Mesenchymal stem cell (in vitro differentiated cells and primary cell): ENCODE results near the gene FSTL4.

Experiments used
- DNase-seq: peaks from one replicate; pipeline ENCODE4 v3.0.0-alpha.2; 2013
- H2AFZ ChIP-seq: one replicate; pipeline ENCODE4 v1.6.1; 2013; ENCODE audit warnings: low read depth, mild to moderate bottlenecking, control low read depth, inconsistent platforms, low read length, moderate library complexity
- H2AK5ac ChIP-seq: 2 replicates; pipeline ENCODE4 v1.6.1; 2013; ENCODE audit warnings: low read length, moderate library complexity, mild to moderate bottlenecking, inconsistent platforms; ENCODE audit not compliant: severe bottlenecking
- H2BK120ac ChIP-seq: one replicate; pipeline ENCODE4 v1.6.1; 2013; ENCODE audit warnings: low read depth, mild to moderate bottlenecking, inconsistent platforms, low read length, moderate library complexity
- H2BK12ac ChIP-seq, 2 experiments: one replicate each; pipeline ENCODE4 v1.6.1; 2013; ENCODE audit warnings: inconsistent platforms in 2 of 2, low read length in 2 of 2, mild to moderate bottlenecking in 2 of 2, moderate library complexity in 2 of 2, control low read depth in 1 of 2
- H2BK15ac ChIP-seq: one replicate; pipeline ENCODE4 v1.6.1; 2013; ENCODE audit warnings: mild to moderate bottlenecking, low read depth, inconsistent platforms; ENCODE audit not compliant: poor library complexity, severe bottlenecking
- H2BK5ac ChIP-seq: 2 replicates; pipeline ENCODE4 v1.6.1; 2013; ENCODE audit warnings: low read depth, mild to moderate bottlenecking, low read length, control low read depth, inconsistent platforms; ENCODE audit not compliant: poor library complexity, severe bottlenecking
- H3K14ac ChIP-seq, 2 experiments: one replicate each; pipeline ENCODE4 v1.6.1; 2013; ENCODE audit warnings: inconsistent platforms in 2 of 2, low read length in 2 of 2, control low read depth in 1 of 2, mild to moderate bottlenecking in 1 of 2, moderate library complexity in 1 of 2
- H3K18ac ChIP-seq, 2 experiments: one replicate each; pipeline ENCODE4 v1.6.1; 2013; ENCODE audit warnings: inconsistent platforms in 2 of 2, low read length in 2 of 2, control low read depth in 1 of 2, low read depth in 1 of 2, mild to moderate bottlenecking in 1 of 2
- H3K23ac ChIP-seq, 2 experiments: one replicate each; pipeline ENCODE4 v1.6.1; 2013; ENCODE audit warnings: inconsistent platforms in 2 of 2, low read length in 2 of 2, mild to moderate bottlenecking in 2 of 2, moderate library complexity in 2 of 2, control low read depth in 1 of 2
- H3K27ac ChIP-seq: 2 replicates; pipeline ENCODE4 v1.5.1; 2013; ENCODE audit warnings: mild to moderate bottlenecking, moderate library complexity, low read length, control low read depth, inconsistent platforms; ENCODE audit not compliant: poor library complexity, severe bottlenecking
- H3K27me3 ChIP-seq, 2 experiments: 2 replicates each; pipeline versions ENCODE4 v1.6.1 to v1.7.0; 2013; ENCODE audit warnings: low read length in 2 of 2, mild to moderate bottlenecking in 2 of 2, moderate library complexity in 2 of 2, control low read depth in 1 of 2, inconsistent platforms in 1 of 2; ENCODE audit not compliant: control insufficient read depth in 1 of 2, insufficient read depth in 1 of 2
- H3K36me3 ChIP-seq, 2 experiments: 2 replicates each; pipeline versions ENCODE4 v1.6.1 to v1.7.0; 2013; ENCODE audit warnings: low read length in 2 of 2, control low read depth in 1 of 2, inconsistent platforms in 1 of 2, low read depth in 1 of 2, mild to moderate bottlenecking in 1 of 2; ENCODE audit not compliant: insufficient read depth in 2 of 2, control insufficient read depth in 1 of 2
- H3K4ac ChIP-seq, 2 experiments: one replicate each; pipeline ENCODE4 v1.6.1; 2013; ENCODE audit warnings: inconsistent platforms in 2 of 2, low read length in 2 of 2, mild to moderate bottlenecking in 2 of 2, moderate library complexity in 2 of 2, control low read depth in 1 of 2, low read depth in 1 of 2
- H3K4me1 ChIP-seq: 2 replicates; pipeline ENCODE4 v1.6.1; 2013; ENCODE audit warnings: low read depth, low read length, control low read depth; ENCODE audit not compliant: control insufficient read depth, insufficient read depth
- H3K4me2 ChIP-seq: 2 replicates; pipeline ENCODE4 v1.6.1; 2013; ENCODE audit warnings: low read length, mild to moderate bottlenecking, inconsistent platforms; ENCODE audit not compliant: poor library complexity, severe bottlenecking
- H3K4me3 ChIP-seq, 2 experiments: 2 replicates each; pipeline versions ENCODE4 v1.5.1 to v1.7.0; 2013; ENCODE audit warnings: low read length in 2 of 2, mild to moderate bottlenecking in 2 of 2, control low read depth in 1 of 2, low read depth in 1 of 2; ENCODE audit not compliant: insufficient read depth in 1 of 2
- H3K79me1 ChIP-seq: replicated peaks from 2 replicates; pipeline ENCODE4 v1.6.1; 2013; ENCODE audit warnings: mild to moderate bottlenecking, control low read depth, low read length, inconsistent platforms; ENCODE audit not compliant: poor library complexity, severe bottlenecking
- H3K9ac ChIP-seq: 2 replicates; pipeline ENCODE4 v1.7.0; 2013; ENCODE audit warnings: mild to moderate bottlenecking, low read length, moderate library complexity
- H3K9me3 ChIP-seq: 2 replicates; pipeline ENCODE4 v1.7.0; 2013; ENCODE audit warnings: mild to moderate bottlenecking, low read length; ENCODE audit not compliant: control insufficient read depth
- H4K8ac ChIP-seq: one replicate; pipeline ENCODE4 v1.6.1; 2013; ENCODE audit warnings: inconsistent platforms, mild to moderate bottlenecking, low read length, moderate library complexity
- H4K91ac ChIP-seq: one replicate; pipeline ENCODE4 v1.6.1; 2013; ENCODE audit warnings: mild to moderate bottlenecking, low read length, inconsistent platforms
- WGBS: methylation state at CpG from one replicate; pipeline ENCODE4 v1.1.7; 2013; ENCODE audit warnings: mixed read lengths; 5-methylcytosine and 5-hydroxymethylcytosine counted together

The FSTL4 gene

DNA sequence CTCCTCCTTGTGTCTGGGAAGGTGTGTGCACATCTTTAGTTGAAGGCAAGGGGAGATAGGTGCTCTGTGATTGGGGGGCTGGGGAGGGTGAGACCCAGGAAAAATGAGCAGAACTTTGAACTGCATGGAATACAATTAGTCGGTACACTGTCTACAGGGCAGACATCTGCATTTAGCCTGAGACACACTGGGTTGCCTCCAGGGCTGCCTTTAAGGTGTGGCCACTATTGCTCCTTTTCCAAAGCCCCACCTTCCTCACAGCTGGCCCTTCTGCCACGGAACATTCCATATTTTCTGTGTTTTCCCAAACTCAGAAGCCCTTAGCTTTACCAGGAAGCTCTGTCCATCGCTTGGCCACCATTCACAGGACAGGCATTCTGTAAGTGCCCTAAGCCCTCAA lies 312.6 kb downstream of the FSTL4 start:
- Histone ChIP-seq H3K4ac (no peak overlapping the region), H3K79me1 (no peaks in the 10 kb centered on the region)

DNA sequence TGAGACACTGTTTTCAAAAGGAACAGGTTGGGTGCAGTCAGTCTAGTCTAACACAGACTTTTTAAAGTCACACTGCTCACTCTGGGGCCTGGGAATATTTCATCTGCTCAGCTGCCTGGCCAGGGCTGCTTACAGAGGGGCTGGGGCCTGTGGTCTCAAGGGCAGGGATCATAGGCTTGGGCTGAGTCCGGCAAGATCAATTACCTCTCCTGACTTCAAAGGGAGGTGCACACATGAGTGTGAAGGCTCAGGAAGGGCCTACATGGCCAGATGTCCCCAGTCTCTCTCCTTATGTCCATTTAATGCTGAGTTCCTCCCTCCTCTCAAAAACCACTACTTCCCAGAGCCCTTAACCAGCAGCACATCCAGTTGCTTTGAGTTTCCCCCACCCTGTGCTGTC lies 313.3 kb downstream of the FSTL4 start:
- Histone ChIP-seq H3K23ac (no peak overlapping the region), H3K36me3 (no peaks in the 10 kb centered on the region), H2BK12ac (no peak overlapping the region), H3K14ac (peak overlapping the region in 1 of 2 experiments; percentile 28), H3K4me3 (no peak overlapping the region), H3K79me1 (no peaks in the 10 kb centered on the region), H2BK15ac (no peak overlapping the region), H2BK5ac (no peak overlapping the region), H3K4me1 (no peaks in the 10 kb centered on the region), H3K9me3 (no peaks in the 10 kb centered on the region), H3K27me3 (peaks cover 64 to 94% of the 10 kb centered on the region in 2 experiments), H3K9ac (no peak overlapping the region), H3K4me2 (no peak overlapping the region), H2AFZ (no peak overlapping the region), H4K8ac (no peak overlapping the region), H3K18ac (no peak overlapping the region), H4K91ac (no peak overlapping the region), H3K4ac (no peak overlapping the region), H2BK120ac (no peak overlapping the region), H2AK5ac (no peak overlapping the region), H3K27ac (no peak overlapping the region)
- WGBS: 73% methylated on average over 1 of the region's 1 CpG
- DNase-seq: no peak

More for the DNA sequence above, 312.6 kb downstream of the FSTL4 start:
- Histone ChIP-seq H3K23ac (no peak overlapping the region), H3K9me3 (no peaks in the 10 kb centered on the region), H3K4me3 (no peak overlapping the region), H2BK15ac (no peak overlapping the region), H3K27ac (no peak overlapping the region), H2BK12ac (no peak overlapping the region), H2AFZ (no peak overlapping the region), H3K4me1 (peaks cover under 1% of the 10 kb centered on the region), H2BK120ac (no peak overlapping the region), H3K18ac (no peak overlapping the region), H3K14ac (no peak overlapping the region), H3K4me2 (no peak overlapping the region), H3K27me3 (peaks cover 64 to 93% of the 10 kb centered on the region in 2 experiments), H4K8ac (no peak overlapping the region), H3K9ac (no peak overlapping the region), H2BK5ac (no peak overlapping the region), H2AK5ac (no peak overlapping the region), H4K91ac (no peak overlapping the region), H3K36me3 (no peaks in the 10 kb centered on the region)
- DNase-seq: no peak
- WGBS: 78% methylated on average over 3 of the region's 3 CpGs

GRCh38 chr5:133298447-133298846 lies 313.9 kb downstream of the FSTL4 start:
- Histone ChIP-seq H3K27me3 (peaks cover 60 to 94% of the 10 kb centered on the region in 2 experiments), H2BK120ac (no peak overlapping the region), H3K4me3 (no peak overlapping the region), H2AK5ac (no peak overlapping the region), H2AFZ (no peak overlapping the region), H3K36me3 (no peaks in the 10 kb centered on the region), H3K14ac (no peak overlapping the region), H3K23ac (no peak overlapping the region), H3K4ac (no peak overlapping the region), H2BK15ac (no peak overlapping the region), H3K18ac (no peak overlapping the region), H3K27ac (no peak overlapping the region), H3K4me2 (no peak overlapping the region), H3K79me1 (no peaks in the 10 kb centered on the region), H3K9ac (no peak overlapping the region), H3K4me1 (no peaks in the 10 kb centered on the region), H2BK12ac (no peak overlapping the region), H4K91ac (no peak overlapping the region), H4K8ac (no peak overlapping the region), H2BK5ac (no peak overlapping the region), H3K9me3 (no peaks in the 10 kb centered on the region)
- no peak for DNase-seq
- 74% methylated on average over 4 of the region's 4 CpGs for WGBS

- 79% methylated on average over 5 of the region's 5 CpGs for WGBS
- H3K27me3 ChIP-seq: peaks cover 49 to 83% of the 10 kb centered on the region in 2 experiments
Measured at GRCh38 chr5:133297293-133297692, 315.0 kb downstream of the FSTL4 start.

More at GRCh38 chr5:133297293-133297692, 315.0 kb downstream of the FSTL4 start:
- Histone ChIP-seq H4K91ac (no peak overlapping the region), H4K8ac (no peak overlapping the region), H3K18ac (no peak overlapping the region), H3K14ac (no peak overlapping the region), H3K4me1 (peaks cover 3% of the 10 kb centered on the region), H3K9me3 (no peaks in the 10 kb centered on the region), H3K4ac (no peak overlapping the region), H2BK15ac (no peak overlapping the region), H2BK12ac (no peak overlapping the region), H3K27ac (no peak overlapping the region), H3K4me2 (no peak overlapping the region), H2BK5ac (no peak overlapping the region), H3K23ac (no peak overlapping the region), H3K9ac (no peak overlapping the region), H2AK5ac (no peak overlapping the region), H3K79me1 (no peaks in the 10 kb centered on the region), H2AFZ (no peak overlapping the region), H2BK120ac (no peak overlapping the region), H3K36me3 (no peaks in the 10 kb centered on the region), H3K4me3 (no peak overlapping the region)
- no peak for DNase-seq
